Measurements from ENCODE around the gene DELE1.
"Not testable (repeated sequence)": the region's sequence is repeated elsewhere in the genome, so short reads cannot be mapped to it uniquely, and the experiment has no call there.

DELE1 gene

GRCh38 chr5:141889282-141889871 lies 34.3 kb upstream of the DELE1 start:
- no peak for DNase-seq (ENCODE audit: low read depth)

DNA sequence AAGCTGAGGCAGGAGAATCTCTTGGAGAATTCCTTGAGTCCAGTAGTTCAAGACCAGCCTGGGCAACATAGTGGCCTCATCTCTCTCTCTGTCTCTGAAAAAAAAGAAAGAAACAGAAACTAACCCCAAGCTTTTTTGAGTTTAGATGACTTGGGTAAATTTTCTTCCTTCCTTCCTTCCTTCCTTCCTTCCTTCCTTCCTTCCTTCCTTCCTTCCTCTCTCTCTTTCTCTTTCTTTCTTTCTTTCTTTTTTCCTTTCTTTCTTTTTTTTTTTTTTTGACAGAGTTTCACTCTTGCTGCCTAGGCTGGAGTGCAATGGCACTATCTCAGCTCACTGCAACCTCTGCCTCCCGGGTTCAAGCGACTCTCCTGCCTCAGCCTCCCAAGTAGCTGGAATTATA lies 33.2 kb upstream of the DELE1 start:
- not testable (repeated sequence) for DNase-seq (ENCODE audit: low read depth)

DNA sequence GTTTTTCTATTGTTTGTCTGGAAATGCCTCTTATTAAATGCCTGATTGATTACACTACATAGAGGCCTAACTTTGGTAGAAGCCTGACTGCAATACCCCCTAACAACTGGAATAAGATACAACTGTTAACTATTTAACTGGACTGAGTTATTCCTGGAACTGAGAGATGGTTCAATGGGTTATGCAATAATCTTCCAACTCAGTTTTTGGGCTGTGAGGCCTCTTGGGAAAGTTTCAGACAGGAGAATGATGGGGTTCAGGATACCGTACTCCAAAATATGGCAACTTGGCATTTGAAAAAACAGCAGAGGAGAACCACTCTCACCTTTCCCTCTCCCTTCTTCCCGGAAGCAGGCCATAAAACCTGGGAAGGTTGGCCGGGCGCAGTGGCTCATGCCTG lies 26.2 kb upstream of the DELE1 start:
- no peak for DNase-seq (ENCODE audit: low read depth)

DNA sequence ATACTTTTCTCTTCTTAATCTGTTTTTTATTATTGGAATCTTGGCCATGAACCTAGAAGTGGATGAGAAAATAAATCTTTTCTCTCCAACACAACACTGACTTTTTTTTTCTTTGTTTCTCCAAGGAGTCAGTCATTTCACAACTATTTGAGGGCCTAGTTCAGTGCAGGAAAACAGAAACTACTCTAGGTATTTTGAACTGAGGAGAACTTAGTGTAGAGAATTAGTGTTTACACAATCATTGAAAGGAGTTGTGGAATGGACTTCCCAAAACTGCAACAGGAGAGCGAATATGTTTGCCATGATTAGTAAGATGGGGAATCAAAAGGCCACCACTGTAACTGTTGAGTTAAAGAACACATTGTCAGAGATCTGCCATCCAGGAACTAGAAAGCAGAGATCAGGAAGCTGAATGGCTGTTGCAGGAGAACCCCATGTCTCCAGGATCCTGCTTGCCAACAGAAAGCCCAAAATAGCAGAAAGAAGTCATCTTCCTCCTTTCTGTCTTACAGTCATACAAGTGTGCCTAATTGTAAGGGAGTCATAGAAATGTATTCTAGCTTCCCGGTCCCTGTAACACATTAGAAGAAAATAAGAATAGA lies 25.1 kb upstream of the DELE1 start:
- no peak for DNase-seq (ENCODE audit: low read depth)

DNA sequence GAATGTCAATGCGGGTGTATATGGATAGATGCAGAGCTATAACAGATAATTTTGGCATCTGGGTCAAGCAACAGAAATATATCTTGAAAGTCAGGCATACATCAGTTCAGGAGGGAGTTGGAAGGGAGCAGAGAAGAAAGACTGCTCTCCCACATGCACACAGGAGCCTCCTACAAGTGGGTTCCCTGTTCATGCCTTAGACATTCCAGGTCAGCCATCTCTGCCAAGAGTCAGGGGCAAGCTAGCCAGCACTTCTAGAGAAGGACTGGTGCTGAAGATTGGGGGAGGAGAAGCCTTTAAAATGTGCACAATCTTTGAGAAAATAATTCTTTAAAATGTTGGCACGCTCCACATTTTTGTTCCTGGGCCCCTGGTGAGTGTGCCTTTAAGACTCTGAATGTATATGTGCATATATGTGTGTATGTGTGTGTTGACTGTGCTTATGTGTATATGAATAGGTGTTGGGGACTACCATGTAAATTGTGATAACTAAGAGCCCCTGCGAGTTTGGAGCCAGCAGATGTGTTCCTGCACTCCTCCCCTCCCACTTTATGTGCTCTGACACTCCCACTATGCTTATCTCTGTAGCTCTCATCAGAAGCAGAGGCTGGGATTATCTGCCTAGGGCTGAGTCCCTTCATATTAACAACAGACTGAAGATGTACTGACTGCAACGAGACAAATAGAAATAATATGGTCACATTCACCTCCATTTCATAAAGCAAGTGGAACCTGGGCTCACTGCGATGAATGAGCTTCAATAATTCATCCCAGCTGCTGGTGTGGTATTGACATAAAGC lies 21.5 kb upstream of the DELE1 start:
- no peak for DNase-seq (ENCODE audit: low read depth)

- DNase-seq (ENCODE audit: low read depth): no peak
These were observed 20.4 kb upstream of the DELE1 start for GRCh38 chr5:141903261-141903660.

DNA sequence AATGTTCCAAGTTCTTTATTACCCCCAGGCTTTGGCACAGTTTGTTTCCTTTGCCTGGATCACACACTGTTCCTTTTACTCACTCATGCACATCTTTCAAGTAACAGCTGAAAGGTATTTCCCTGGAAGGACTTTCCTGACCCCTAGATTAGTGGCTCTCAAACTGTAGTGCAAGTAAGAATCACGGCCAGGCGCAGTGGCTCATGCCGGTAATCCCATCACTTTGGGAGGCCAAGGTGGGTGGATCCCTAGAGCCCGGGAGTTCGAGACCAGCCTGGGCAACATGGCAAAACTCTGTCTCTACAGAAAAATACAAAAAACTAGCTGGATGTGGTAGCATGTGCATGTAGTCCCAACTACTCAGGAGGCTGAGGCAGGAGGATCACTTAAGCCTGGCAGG lies 19.1 kb upstream of the DELE1 start:
- DNase-seq (ENCODE audit: low read depth): no peak

- DNase-seq (ENCODE audit: low read depth): no peak
These were observed 17.2 kb upstream of the DELE1 start for GRCh38 chr5:141906517-141906916.

GRCh38 chr5:141906972-141907371 lies 16.7 kb upstream of the DELE1 start:
- DNase-seq (ENCODE audit: low read depth): no peak

GRCh38 chr5:141908796-141909195 lies 14.9 kb upstream of the DELE1 start:
- peak; percentile 49 for DNase-seq (ENCODE audit: low read depth)

GRCh38 chr5:141909212-141909611 lies 14.5 kb upstream of the DELE1 start:
- DNase-seq (ENCODE audit: low read depth): no peak

- no peak for DNase-seq (ENCODE audit: low read depth)
These were observed 13.4 kb upstream of the DELE1 start for GRCh38 chr5:141910271-141910673.

DNA sequence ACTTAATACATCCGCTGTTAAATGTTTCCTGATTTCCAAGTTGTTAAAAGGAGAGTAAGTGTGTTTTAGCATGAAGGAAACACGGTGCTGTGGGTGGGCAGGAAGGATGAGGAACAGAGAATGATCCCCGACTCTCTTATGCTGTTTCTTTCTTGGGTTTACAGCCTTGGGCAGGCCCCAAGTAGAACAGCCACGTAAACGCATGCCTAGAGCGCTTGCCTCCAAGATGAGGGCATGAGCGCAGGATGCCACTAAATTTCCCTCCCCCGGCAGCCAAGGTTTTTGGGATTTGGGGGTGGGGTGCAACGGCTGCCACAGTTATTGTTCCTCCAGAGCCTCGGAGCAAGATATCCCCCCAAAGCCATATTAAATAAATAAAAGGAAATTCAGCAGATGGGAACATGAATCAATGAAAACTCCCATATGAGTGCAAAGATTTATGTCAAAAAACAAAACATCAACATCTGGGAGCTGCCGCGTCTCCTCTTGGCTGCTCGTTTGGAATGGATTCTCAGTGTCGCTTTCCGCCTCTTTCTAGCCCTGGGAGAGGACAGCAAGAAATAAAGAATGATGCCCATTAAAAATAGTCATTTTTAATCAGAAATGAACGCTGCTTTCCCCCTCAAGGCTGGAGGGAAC lies 10.0 kb upstream of the DELE1 start:
- DNase-seq (ENCODE audit: low read depth): no peak

DNA sequence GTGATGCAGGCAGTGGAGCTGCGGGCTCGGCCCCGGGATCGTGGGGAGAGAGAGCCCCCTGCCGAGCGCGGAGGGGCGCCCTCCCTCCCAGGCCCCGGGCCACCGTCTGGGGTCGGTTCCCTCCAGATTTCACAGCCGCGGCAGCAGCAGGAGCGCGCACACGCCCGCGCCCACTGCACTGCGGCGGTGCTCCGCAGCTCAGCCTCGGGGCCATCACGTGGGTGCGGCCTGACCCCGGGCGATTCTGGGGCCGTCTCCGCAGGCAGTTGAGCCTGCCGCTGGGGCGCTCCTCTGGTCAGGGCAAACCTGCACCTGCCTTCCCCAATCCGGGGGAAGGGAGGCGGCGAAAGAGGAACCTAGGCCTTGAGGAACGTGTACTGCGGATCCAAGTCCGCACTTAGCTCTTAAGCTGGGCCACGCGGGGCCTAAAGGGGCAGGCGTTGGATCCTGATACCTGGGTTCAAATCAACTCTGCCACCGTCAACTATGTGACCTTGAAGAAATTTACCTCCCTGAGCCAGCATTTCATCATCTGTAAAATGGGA lies 9.4 kb upstream of the DELE1 start:
- DNase-seq (ENCODE audit: low read depth): no peak

DNA sequence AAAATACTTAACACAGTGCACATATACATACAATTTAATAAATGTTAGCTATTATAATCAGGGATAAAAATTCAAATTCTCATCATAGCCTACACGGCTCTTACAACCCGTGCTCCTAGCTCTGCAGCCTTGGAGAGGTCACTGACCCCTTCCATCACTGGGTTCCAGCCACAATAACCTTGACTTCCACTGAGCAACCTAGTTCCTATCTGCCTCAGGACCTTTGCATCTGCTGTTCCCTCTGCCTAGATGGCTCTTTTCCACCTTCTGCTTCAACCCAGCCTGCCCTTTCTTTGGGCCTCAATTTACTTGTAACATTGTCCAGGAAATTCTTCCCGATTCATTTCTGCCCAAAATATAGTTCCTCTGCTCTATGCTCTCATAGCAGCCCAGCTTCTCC lies 8.9 kb upstream of the DELE1 start:
- no peak for DNase-seq (ENCODE audit: low read depth)

GRCh38 chr5:141915881-141916336 lies 7.8 kb upstream of the DELE1 start:
- DNase-seq (ENCODE audit: low read depth): no peak

GRCh38 chr5:141916522-141916921 lies 7.1 kb upstream of the DELE1 start:
- no peak for DNase-seq (ENCODE audit: low read depth)

DNA sequence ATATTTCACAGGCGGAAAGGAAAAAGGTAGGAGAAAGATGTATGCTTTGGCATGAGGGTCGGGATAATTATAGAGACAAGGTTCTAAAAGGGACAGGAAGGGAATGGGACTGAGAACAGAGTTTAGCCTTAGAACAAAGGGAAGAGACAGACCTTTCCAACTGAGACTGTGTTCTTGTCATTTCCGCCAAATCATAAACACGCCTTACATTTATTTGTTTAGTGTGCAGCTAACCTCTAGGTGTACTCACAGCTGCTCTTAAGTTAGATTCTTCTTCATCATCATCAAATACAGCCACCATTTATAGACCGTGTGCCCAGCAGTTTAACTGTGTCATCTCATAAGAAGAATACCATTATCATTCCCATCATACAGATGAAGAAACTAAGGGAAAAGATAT lies 5.9 kb upstream of the DELE1 start:
- no peak for DNase-seq (ENCODE audit: low read depth)

- DNase-seq (ENCODE audit: low read depth): no peak
These were observed 4.2 kb upstream of the DELE1 start for GRCh38 chr5:141919218-141920119.

GRCh38 chr5:141920771-141921170 lies 2.9 kb upstream of the DELE1 start:
- no peak for DNase-seq (ENCODE audit: low read depth)

GRCh38 chr5:141922827-141923447 lies 734 bp upstream of the DELE1 start:
- DNase-seq (ENCODE audit: low read depth): not testable (repeated sequence)
